ENCODE data around the gene BRAT1.
"Not testable (repeated sequence)": the region's sequence is repeated elsewhere in the genome, so short reads cannot be mapped to it uniquely, and the experiment has no call there.

The BRAT1 gene

GRCh38 chr7:2563955-2564354, 8.6 kb upstream of the BRAT1 start:
- DNase-seq (ENCODE audit: low read depth in 2 of 2): not testable (repeated sequence)

- peak in 1 of 2 donors; percentile 27 for DNase-seq (ENCODE audit: low read depth in 2 of 2)
These were observed 4.1 kb upstream of the BRAT1 start for GRCh38 chr7:2559283-2559950.

- peak; percentile 86 to 87 for DNase-seq (ENCODE audit: low read depth in 2 of 2)
These were observed 3.4 kb upstream of the BRAT1 start, which contains the start of gene IQCE for GRCh38 chr7:2558629-2559282. Gene IQCE (plus strand): TSS chr7:2558979. CDS start chr7:2559182, 203 bp downstream.

GRCh38 chr7:2554661-2555111, 638 bp downstream of the BRAT1 start:
- no peak for DNase-seq (ENCODE audit: low read depth in 2 of 2)

- DNase-seq (ENCODE audit: low read depth in 2 of 2): no peak
These were observed 1.3 kb downstream of the BRAT1 start for GRCh38 chr7:2553831-2554581.

GRCh38 chr7:2553108-2553507, 2.2 kb downstream of the BRAT1 start:
- no peak for DNase-seq (ENCODE audit: low read depth in 2 of 2)

- DNase-seq (ENCODE audit: low read depth in 2 of 2): no peak
These were observed 3.9 kb downstream of the BRAT1 start for GRCh38 chr7:2551418-2551817.

GRCh38 chr7:2546776-2547586, 8.3 kb downstream of the BRAT1 start:
- DNase-seq (ENCODE audit: low read depth in 2 of 2): no peak

GRCh38 chr7:2545746-2546425, 9.4 kb downstream of the BRAT1 start:
- DNase-seq (ENCODE audit: low read depth in 2 of 2): no peak

GRCh38 chr7:2544541-2545188, 10.7 kb downstream of the BRAT1 start:
- no peak for DNase-seq (ENCODE audit: low read depth in 2 of 2)

GRCh38 chr7:2542916-2543871, 12.1 kb downstream of the BRAT1 start:
- DNase-seq (ENCODE audit: low read depth in 2 of 2): no peak

- no peak for DNase-seq (ENCODE audit: low read depth in 2 of 2)
These were observed 13.1 kb downstream of the BRAT1 start for GRCh38 chr7:2542011-2542915.

GRCh38 chr7:2541291-2542010, 13.9 kb downstream of the BRAT1 start:
- DNase-seq (ENCODE audit: low read depth in 2 of 2): no peak

GRCh38 chr7:2540641-2541051, 14.7 kb downstream of the BRAT1 start:
- no peak for DNase-seq (ENCODE audit: low read depth in 2 of 2)

GRCh38 chr7:2540133-2540532, 15.2 kb downstream of the BRAT1 start:
- no peak for DNase-seq (ENCODE audit: low read depth in 2 of 2)

- DNase-seq (ENCODE audit: low read depth in 2 of 2): no peak
These were observed 16.1 kb downstream of the BRAT1 start for GRCh38 chr7:2539031-2539911.

Measured in stimulated activated CD4-positive, alpha-beta T cell treated with anti-CD3 and anti-CD28 coated beads, Interleukin-4, amount 100 ng/mL, for 48 hours (primary cell).